ENCODE results near the gene TMEM60. TPM values are rescaled to one million over a fixed set of nuclear protein-coding genes. Genes with fewer than 3 reads are reported as not detected.

Gene TMEM60
- total RNA-seq, 1 donor from 2014 or later: 11.6 TPM

- Mint-ChIP-seq H3K36me3 (ENCODE audit: low read depth) (peaks cover 65% of the 10 kb centered on the region), H3K4me1 (ENCODE audit: low read depth) (peaks cover 53% of the 10 kb centered on the region)
Observed at GRCh38 chr7:77802557-77803405, 4.5 kb upstream of the TMEM60 start.

GRCh38 chr7:77800730-77801129, 2.5 kb upstream of the TMEM60 start:
- intact Hi-C loops (cut with micrococcal nuclease): no loop called here
- peak overlapping the region; percentile 96 for H3K4me3 Mint-ChIP-seq (ENCODE audit: low read depth)
- no peaks in the 10 kb centered on the region for H3K27me3 Mint-ChIP-seq (ENCODE audit: low read depth)
- H3K27ac Mint-ChIP-seq: no peak overlapping the region
- H3K4me1 Mint-ChIP-seq (ENCODE audit: low read depth): peaks cover 68% of the 10 kb centered on the region
- H3K9me3 Mint-ChIP-seq: peaks cover 17% of the 10 kb centered on the region
- H3K36me3 Mint-ChIP-seq (ENCODE audit: low read depth): peaks cover 51% of the 10 kb centered on the region
- no peak for DNase-seq (ENCODE audit: low spot score)

More at GRCh38 chr7:77802557-77803405, 4.5 kb upstream of the TMEM60 start:
- DNase-seq (ENCODE audit: low spot score): no peak
- Mint-ChIP-seq H3K4me3 (ENCODE audit: low read depth) (peak overlapping the region; percentile 55), H3K9me3 (peaks cover 36% of the 10 kb centered on the region), H3K27me3 (ENCODE audit: low read depth) (no peaks in the 10 kb centered on the region), H3K27ac (peak overlapping the region; percentile 84)
- intact Hi-C loops (cut with micrococcal nuclease): no loop called here

- peaks cover 45% of the 10 kb centered on the region for H3K36me3 Mint-ChIP-seq (ENCODE audit: low read depth)
- peaks cover 12% of the 10 kb centered on the region for H3K9me3 Mint-ChIP-seq
- H3K27me3 Mint-ChIP-seq (ENCODE audit: low read depth): no peaks in the 10 kb centered on the region
- DNase-seq (ENCODE audit: low spot score): no peak
- H3K27ac Mint-ChIP-seq: peak overlapping the region; percentile 96
- H3K4me1 Mint-ChIP-seq (ENCODE audit: low read depth): peaks cover 67% of the 10 kb centered on the region
- intact Hi-C loops (cut with micrococcal nuclease): no loop called here
- peak overlapping the region; percentile 96 for H3K4me3 Mint-ChIP-seq (ENCODE audit: low read depth)
Observed at GRCh38 chr7:77800158-77800557, 1.9 kb upstream of the TMEM60 start.

- peaks cover 4% of the 10 kb centered on the region for H3K9me3 Mint-ChIP-seq
- DNase-seq (ENCODE audit: low spot score): peak; percentile 22
- H3K4me3 Mint-ChIP-seq (ENCODE audit: low read depth): peak overlapping the region; percentile 96
- H3K4me1 Mint-ChIP-seq (ENCODE audit: low read depth): peaks cover 65% of the 10 kb centered on the region
- no peaks in the 10 kb centered on the region for H3K27me3 Mint-ChIP-seq (ENCODE audit: low read depth)
- peak overlapping the region; percentile 96 for H3K27ac Mint-ChIP-seq
- intact Hi-C loops (cut with micrococcal nuclease): loop anchor here (2.0 to 10.0 kb wide), 4 partner anchors 42 to 263 kb away; partner anchors contain the start of gene PTPN12
- peaks cover 43% of the 10 kb centered on the region for H3K36me3 Mint-ChIP-seq (ENCODE audit: low read depth)
Observed at GRCh38 chr7:77799078-77799964, 1.1 kb upstream of the TMEM60 start.

GRCh38 chr7:77797734-77798393, 370 bp downstream of the TMEM60 start:
- H3K4me3 Mint-ChIP-seq (ENCODE audit: low read depth): peak overlapping the region; percentile 96
- H3K27me3 Mint-ChIP-seq (ENCODE audit: low read depth): no peaks in the 10 kb centered on the region
- intact Hi-C loops (cut with micrococcal nuclease): loop anchor here (1.0 to 10.0 kb wide), 7 partner anchors 33 to 261 kb away; partner anchors contain the start of genes PTPN12 and RSBN1L
- H3K4me1 Mint-ChIP-seq (ENCODE audit: low read depth): peaks cover 57% of the 10 kb centered on the region
- H3K9me3 Mint-ChIP-seq: no peaks in the 10 kb centered on the region
- no peak for DNase-seq (ENCODE audit: low spot score)
- peak overlapping the region; percentile 96 for H3K27ac Mint-ChIP-seq
- peaks cover 39% of the 10 kb centered on the region for H3K36me3 Mint-ChIP-seq (ENCODE audit: low read depth)

GRCh38 chr7:77796960-77797359, 1.3 kb downstream of the TMEM60 start:
- H3K27me3 Mint-ChIP-seq (ENCODE audit: low read depth): no peaks in the 10 kb centered on the region
- H3K9me3 Mint-ChIP-seq: no peaks in the 10 kb centered on the region
- H3K27ac Mint-ChIP-seq: no peak overlapping the region
- peaks cover 48% of the 10 kb centered on the region for H3K4me1 Mint-ChIP-seq (ENCODE audit: low read depth)
- intact Hi-C loops (cut with micrococcal nuclease): loop anchor here (5.0 to 10.0 kb wide), 2 partner anchors 40 to 218 kb away; no protein-coding TSS in a partner anchor
- peaks cover 31% of the 10 kb centered on the region for H3K36me3 Mint-ChIP-seq (ENCODE audit: low read depth)
- no peak for DNase-seq (ENCODE audit: low spot score)
- peak overlapping the region; percentile 96 for H3K4me3 Mint-ChIP-seq (ENCODE audit: low read depth)

- Mint-ChIP-seq H3K9me3 (no peaks in the 10 kb centered on the region), H3K4me3 (ENCODE audit: low read depth) (peak overlapping the region; percentile 96), H3K4me1 (ENCODE audit: low read depth) (peaks cover 42% of the 10 kb centered on the region), H3K36me3 (ENCODE audit: low read depth) (peaks cover 27% of the 10 kb centered on the region), H3K27ac (peak overlapping the region; percentile 9), H3K27me3 (ENCODE audit: low read depth) (no peaks in the 10 kb centered on the region)
- intact Hi-C loops (cut with micrococcal nuclease): loop anchor here (5.0 to 10.0 kb wide), 2 partner anchors 39 to 219 kb away; no protein-coding TSS in a partner anchor
- DNase-seq (ENCODE audit: low spot score): no peak
Observed at GRCh38 chr7:77796109-77796508, 2.1 kb downstream of the TMEM60 start.

- H3K4me3 Mint-ChIP-seq (ENCODE audit: low read depth): no peak overlapping the region
- no peak for DNase-seq (ENCODE audit: low spot score)
- peaks cover 30% of the 10 kb centered on the region for H3K4me1 Mint-ChIP-seq (ENCODE audit: low read depth)
- peaks cover 19% of the 10 kb centered on the region for H3K36me3 Mint-ChIP-seq (ENCODE audit: low read depth)
- intact Hi-C loops (cut with micrococcal nuclease): loop anchor here (10.0 kb wide), 1 partner anchor 221 kb away; no protein-coding TSS in a partner anchor
- no peaks in the 10 kb centered on the region for H3K27me3 Mint-ChIP-seq (ENCODE audit: low read depth)
- H3K27ac Mint-ChIP-seq: no peak overlapping the region
- no peaks in the 10 kb centered on the region for H3K9me3 Mint-ChIP-seq
Observed at GRCh38 chr7:77794000-77794399, 4.2 kb downstream of the TMEM60 start.

GRCh38 chr7:77791956-77792355, 6.3 kb downstream of the TMEM60 start:
- intact Hi-C loops (cut with micrococcal nuclease): loop anchor here (10.0 kb wide), 1 partner anchor 223 kb away; no protein-coding TSS in a partner anchor
- H3K27ac Mint-ChIP-seq: no peak overlapping the region
- H3K9me3 Mint-ChIP-seq: no peaks in the 10 kb centered on the region
- H3K4me1 Mint-ChIP-seq (ENCODE audit: low read depth): peaks cover 25% of the 10 kb centered on the region
- H3K36me3 Mint-ChIP-seq (ENCODE audit: low read depth): peaks cover 23% of the 10 kb centered on the region
- no peak overlapping the region for H3K4me3 Mint-ChIP-seq (ENCODE audit: low read depth)
- no peaks in the 10 kb centered on the region for H3K27me3 Mint-ChIP-seq (ENCODE audit: low read depth)
- no peak for DNase-seq (ENCODE audit: low spot score)

- Mint-ChIP-seq H3K27me3 (ENCODE audit: low read depth) (no peaks in the 10 kb centered on the region), H3K9me3 (no peaks in the 10 kb centered on the region), H3K4me3 (ENCODE audit: low read depth) (no peak overlapping the region), H3K36me3 (ENCODE audit: low read depth) (peaks cover 20% of the 10 kb centered on the region), H3K4me1 (ENCODE audit: low read depth) (peaks cover 19% of the 10 kb centered on the region), H3K27ac (no peak overlapping the region)
- DNase-seq (ENCODE audit: low spot score): no peak
- intact Hi-C loops (cut with micrococcal nuclease): loop anchor here (10.0 kb wide), 1 partner anchor 223 kb away; no protein-coding TSS in a partner anchor
Observed at GRCh38 chr7:77791336-77791735, 6.9 kb downstream of the TMEM60 start.

- Mint-ChIP-seq H3K27me3 (ENCODE audit: low read depth) (no peaks in the 10 kb centered on the region), H3K36me3 (ENCODE audit: low read depth) (peaks cover 25% of the 10 kb centered on the region), H3K4me1 (ENCODE audit: low read depth) (peaks cover 5% of the 10 kb centered on the region), H3K4me3 (ENCODE audit: low read depth) (no peak overlapping the region), H3K27ac (no peak overlapping the region), H3K9me3 (no peaks in the 10 kb centered on the region)
- no peak for DNase-seq (ENCODE audit: low spot score)
- intact Hi-C loops (cut with micrococcal nuclease): no loop called here
Observed at GRCh38 chr7:77788327-77788902, 9.8 kb downstream of the TMEM60 start.

GRCh38 chr7:77786741-77787140, 11.5 kb downstream of the TMEM60 start:
- Mint-ChIP-seq H3K36me3 (ENCODE audit: low read depth) (peaks cover 35% of the 10 kb centered on the region), H3K9me3 (no peaks in the 10 kb centered on the region), H3K4me3 (ENCODE audit: low read depth) (no peak overlapping the region), H3K27ac (no peak overlapping the region), H3K4me1 (ENCODE audit: low read depth) (peaks cover 8% of the 10 kb centered on the region), H3K27me3 (ENCODE audit: low read depth) (no peaks in the 10 kb centered on the region)
- DNase-seq (ENCODE audit: low spot score): no peak
- intact Hi-C loops (cut with micrococcal nuclease): no loop called here

Measured in activated T-helper 2 cell treated with anti-CD3 and anti-CD28 coated beads, Interferon-gamma antibody, Interleukin-2, Interleukin-4, amounts not matched to agents 10 μg/mL and 5 μg/mL and 100 μg/mL, durations not matched to agents 14 hours and 24 hours and 36 hours (primary cell).